AG04449 (cell line): ENCODE results near the gene STC2.

ENCODE experiments used
- CTCF ChIA-PET: fragments of 350-600 bp; formaldehyde crosslinking; extraction: SDS; loops from one replicate; lab custom pipeline; 2021; ENCODE audit warnings: antibody characterized with exemption; lab: Yijun Ruan, JAX
- POLR2A ChIA-PET: fragments of 400-600, 350-600 bp; formaldehyde crosslinking; extraction: SDS; loops from one replicate; lab custom pipeline; 2020; ENCODE audit warnings: antibody characterized with exemption, inconsistent platforms; lab: Yijun Ruan, JAX
- DNase-seq: peaks from one replicate; pipeline ENCODE4 v3.0.0-alpha.2; 2010; ENCODE audit warnings: low read depth, low spot score
- H3K4me3 ChIP-seq: 2 replicates; pipeline ENCODE4 v1.5.1; 2011; ENCODE audit warnings: low read depth, mild to moderate bottlenecking, control low read depth, low read length
- TF ChIP-seq, protein P1 (sequence below): IDR thresholded peaks from one replicate; pipeline ENCODE4 v1.5.1; 2011; ENCODE audit warnings: mild to moderate bottlenecking, moderate library complexity, low read length, control low read depth, inconsistent platforms; ENCODE audit not compliant: insufficient read depth; ENCODE audit errors: missing control alignments

The STC2 gene

DNA sequence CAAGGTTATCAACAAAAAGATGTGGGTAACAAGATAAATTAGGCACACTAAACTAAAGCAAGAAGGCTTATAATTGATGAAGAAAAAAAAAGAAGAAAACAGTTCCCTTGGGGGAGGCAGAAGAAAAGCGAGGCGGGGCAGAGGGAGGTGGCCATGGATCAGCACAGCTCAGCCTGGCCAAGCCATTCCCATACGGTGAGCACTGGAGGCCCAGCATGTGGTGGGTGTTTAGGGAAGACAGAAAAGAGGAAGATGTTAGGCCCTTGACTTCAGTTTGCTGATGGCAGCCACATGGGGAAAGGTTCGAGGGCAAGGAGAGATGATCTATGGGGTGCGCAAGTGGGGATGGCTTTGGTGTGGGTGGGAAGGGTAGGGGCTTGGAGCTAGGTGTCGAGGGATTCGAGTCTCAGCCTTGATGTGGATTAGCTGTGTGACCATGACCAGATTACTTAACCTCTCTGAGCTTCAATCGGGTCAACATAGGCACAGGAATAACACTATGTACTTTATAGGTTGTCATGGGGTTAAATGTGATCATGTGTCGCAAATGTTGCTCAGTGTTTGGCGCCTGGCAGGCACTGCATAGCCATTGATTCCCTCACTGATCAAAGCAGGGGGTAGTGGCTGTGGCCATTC is 10.3 kb upstream of the STC2 start:
- TF ChIP-seq, protein P1, sequence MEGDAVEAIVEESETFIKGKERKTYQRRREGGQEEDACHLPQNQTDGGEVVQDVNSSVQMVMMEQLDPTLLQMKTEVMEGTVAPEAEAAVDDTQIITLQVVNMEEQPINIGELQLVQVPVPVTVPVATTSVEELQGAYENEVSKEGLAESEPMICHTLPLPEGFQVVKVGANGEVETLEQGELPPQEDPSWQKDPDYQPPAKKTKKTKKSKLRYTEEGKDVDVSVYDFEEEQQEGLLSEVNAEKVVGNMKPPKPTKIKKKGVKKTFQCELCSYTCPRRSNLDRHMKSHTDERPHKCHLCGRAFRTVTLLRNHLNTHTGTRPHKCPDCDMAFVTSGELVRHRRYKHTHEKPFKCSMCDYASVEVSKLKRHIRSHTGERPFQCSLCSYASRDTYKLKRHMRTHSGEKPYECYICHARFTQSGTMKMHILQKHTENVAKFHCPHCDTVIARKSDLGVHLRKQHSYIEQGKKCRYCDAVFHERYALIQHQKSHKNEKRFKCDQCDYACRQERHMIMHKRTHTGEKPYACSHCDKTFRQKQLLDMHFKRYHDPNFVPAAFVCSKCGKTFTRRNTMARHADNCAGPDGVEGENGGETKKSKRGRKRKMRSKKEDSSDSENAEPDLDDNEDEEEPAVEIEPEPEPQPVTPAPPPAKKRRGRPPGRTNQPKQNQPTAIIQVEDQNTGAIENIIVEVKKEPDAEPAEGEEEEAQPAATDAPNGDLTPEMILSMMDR: no peak
- POLR2A ChIA-PET: no interaction called here
- CTCF ChIA-PET: interaction anchor here (0.8 to 1.3 kb wide), 2 partner anchors 43 to 44 kb away, joined by 3 to 4 read pairs; no protein-coding TSS in a partner anchor
- no peak overlapping the region for H3K4me3 ChIP-seq
- no peak for DNase-seq

DNA sequence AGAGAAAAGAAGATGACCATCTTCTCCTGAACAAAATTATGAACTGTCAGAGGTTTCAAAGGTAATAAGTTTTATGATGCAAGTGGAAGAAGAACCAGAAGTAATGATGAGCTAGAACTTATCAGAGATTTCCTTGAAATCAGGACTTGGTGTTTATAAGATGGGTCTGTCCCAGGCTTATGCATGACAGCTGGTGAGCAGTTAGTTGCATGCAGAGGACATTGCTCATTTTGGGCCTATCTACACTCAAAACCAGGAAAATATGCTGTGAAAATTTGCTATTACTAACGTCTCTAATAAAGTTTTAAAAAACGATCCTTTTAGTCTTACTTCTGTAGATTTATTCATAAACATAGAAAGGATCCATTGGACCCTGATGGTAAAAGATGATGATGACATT is 6.6 kb upstream of the STC2 start:
- POLR2A ChIA-PET: no interaction called here
- CTCF ChIA-PET: interaction anchor here (3.3 to 9.9 kb wide), 2 partner anchors 42 to 238 kb away, joined by 14 to 210 read pairs; no protein-coding TSS in a partner anchor
- no peak overlapping the region for H3K4me3 ChIP-seq
- DNase-seq: no peak
- TF ChIP-seq, protein P1: no peak

- no peak for DNase-seq
- TF ChIP-seq, protein P1: no peak
- ChIA-PET POLR2A (no interaction called here), CTCF (interaction anchor here (0.9 to 9.9 kb wide), 5 partner anchors 41 to 282 kb away, joined by 3 to 210 read pairs (median 14); partner anchors contain the start of gene BOD1)
- H3K4me3 ChIP-seq: no peak overlapping the region
Measured at GRCh38 chr5:173333925-173334661, 5.9 kb upstream of the STC2 start.

DNA sequence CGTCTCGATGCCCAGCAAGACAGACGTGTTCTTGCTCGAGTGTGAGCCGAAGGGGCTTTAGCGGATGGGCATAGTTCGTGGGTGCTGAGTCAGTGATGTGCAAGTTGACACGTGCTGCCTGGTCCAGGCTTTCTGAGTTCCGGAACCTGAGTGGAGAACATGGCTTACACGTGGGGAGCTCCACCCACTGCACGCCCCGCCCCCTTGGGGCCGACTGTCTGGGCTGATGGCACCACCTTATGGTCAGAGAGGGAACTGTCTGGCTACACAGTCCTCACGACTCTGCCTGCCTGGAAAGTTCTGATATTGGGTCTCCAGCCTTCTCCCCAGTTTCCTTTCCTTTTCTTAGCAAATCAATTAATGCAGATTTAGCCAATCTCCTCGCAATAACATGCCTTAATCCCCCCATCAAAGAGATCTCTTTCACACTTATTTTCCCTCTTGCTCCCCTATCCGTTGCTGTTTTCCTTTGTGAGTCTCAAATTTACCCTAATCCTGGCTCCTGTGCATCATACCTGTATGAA is 3.8 kb upstream of the STC2 start:
- ChIA-PET POLR2A (interaction anchor here (1.0 to 1.2 kb wide), 2 partner anchors 38 to 123 kb away, joined by 3 to 5 read pairs; no protein-coding TSS in a partner anchor), CTCF (interaction anchor here (0.5 to 9.9 kb wide), 19 partner anchors 8 to 641 kb away, joined by 3 to 210 read pairs (median 4); partner anchors contain the start of genes BNIP1 and BOD1)
- no peak overlapping the region for H3K4me3 ChIP-seq
- TF ChIP-seq, protein P1: peak; percentile 93
- no peak for DNase-seq

DNA sequence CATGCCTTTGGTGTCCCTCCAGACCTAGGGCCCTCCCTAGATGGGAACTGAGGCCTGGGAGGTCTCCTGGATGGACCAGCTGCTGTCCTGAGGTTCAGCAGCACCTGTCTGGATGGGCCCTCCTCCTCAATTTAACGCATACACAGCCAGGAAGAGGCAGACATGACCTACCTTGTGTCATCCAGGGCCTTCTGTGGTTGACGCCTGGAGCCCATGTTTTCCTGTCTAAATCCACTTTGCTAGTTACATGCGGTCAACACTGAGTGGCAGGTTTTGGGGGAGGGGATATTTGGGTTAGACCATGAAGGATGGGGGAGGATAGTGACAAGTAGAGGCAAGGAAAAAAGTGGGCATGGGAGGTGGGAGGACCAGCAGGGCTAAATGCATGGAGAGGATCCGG is 3.1 kb upstream of the STC2 start:
- POLR2A ChIA-PET: interaction anchor here (1.0 to 1.2 kb wide), 2 partner anchors 37 to 124 kb away, joined by 3 to 5 read pairs; no protein-coding TSS in a partner anchor
- CTCF ChIA-PET: interaction anchor here (0.5 to 9.9 kb wide), 20 partner anchors 9 to 641 kb away, joined by 3 to 210 read pairs (median 4); partner anchors contain the start of genes BNIP1 and BOD1
- H3K4me3 ChIP-seq: no peak overlapping the region
- TF ChIP-seq, protein P1: no peak
- DNase-seq: no peak
